Activated naive CD8-positive, alpha-beta T cell treated with anti-CD3 and anti-CD28 coated beads, Interleukin-2, amount 50 U/mL, for 16 hours (primary cell): ENCODE results near the gene S100P.
A peak's percentile ranks its signal among the peaks of the same experiment; 100 is the strongest.
"Not testable (repeated sequence)": the region's sequence is repeated elsewhere in the genome, so short reads cannot be mapped to it uniquely, and the experiment has no call there.

ENCODE experiments used
- DNase-seq: peaks from one replicate; pipeline ENCODE4 v3.0.0-alpha.2; 2020; ENCODE audit warnings: low read depth, low spot score

Gene S100P

GRCh38 chr4:6673191-6673659, 20.5 kb upstream of the S100P start:
- not testable (repeated sequence) for DNase-seq

GRCh38 chr4:6673660-6674499, 19.8 kb upstream of the S100P start:
- DNase-seq = peak; percentile 80

GRCh38 chr4:6674500-6675149, 19.1 kb upstream of the S100P start:
- peak; percentile 30 for DNase-seq

DNA sequence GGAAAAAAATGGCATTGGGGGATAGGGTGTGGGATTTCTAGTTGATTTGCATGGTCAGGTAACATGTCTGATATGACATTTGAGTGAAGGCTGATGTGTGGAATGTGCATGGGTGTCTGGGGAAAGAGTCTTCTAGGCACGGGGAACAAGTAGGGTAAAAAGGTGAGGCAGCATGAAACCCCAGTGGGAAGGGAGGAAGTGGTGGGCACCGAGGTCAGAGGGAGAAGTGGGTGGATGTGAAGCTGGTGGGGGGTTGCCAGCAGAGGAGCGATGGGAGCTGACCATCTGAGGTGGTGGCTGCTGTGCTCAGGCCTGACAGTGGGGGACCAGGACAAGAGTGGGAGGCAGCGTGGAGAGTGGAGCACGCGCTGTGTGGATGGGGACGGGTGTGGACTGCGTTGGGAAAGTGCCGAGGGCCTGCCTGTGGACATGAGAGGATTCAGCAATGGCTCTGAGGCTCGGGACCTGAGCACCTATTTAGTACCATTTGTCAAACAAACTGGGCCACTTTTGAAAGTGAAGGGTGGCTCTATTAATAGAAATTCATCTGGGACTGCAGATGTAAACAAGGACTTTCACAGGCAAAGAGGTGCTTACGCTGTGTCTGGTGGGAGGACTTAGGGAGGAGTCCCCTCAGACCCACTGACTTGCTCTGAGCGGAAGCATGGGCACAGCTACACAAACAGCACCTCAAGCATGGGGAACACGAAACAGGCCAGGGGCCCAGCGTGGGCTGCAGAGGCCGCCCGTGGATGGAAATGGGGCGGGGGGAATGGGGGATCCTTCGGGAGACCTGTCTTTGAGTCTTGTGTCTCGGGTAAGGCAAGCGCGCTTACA, 16.7 kb upstream of the S100P start:
- no peak for DNase-seq

- DNase-seq = no peak
These were observed 13.2 kb upstream of the S100P start for GRCh38 chr4:6680372-6681034.

GRCh38 chr4:6681191-6681590, 12.5 kb upstream of the S100P start:
- no peak for DNase-seq

- DNase-seq = no peak
These were observed 10.7 kb upstream of the S100P start for GRCh38 chr4:6682862-6683590.

GRCh38 chr4:6684656-6685055, 9.0 kb upstream of the S100P start:
- DNase-seq = no peak

- no peak for DNase-seq
These were observed 7.4 kb upstream of the S100P start for GRCh38 chr4:6686104-6686787.

- DNase-seq = no peak
These were observed 5.5 kb upstream of the S100P start for GRCh38 chr4:6687947-6688878.

GRCh38 chr4:6688879-6689505, 4.7 kb upstream of the S100P start:
- peak; percentile 67 for DNase-seq

GRCh38 chr4:6689506-6689960, 4.1 kb upstream of the S100P start:
- DNase-seq = no peak

DNA sequence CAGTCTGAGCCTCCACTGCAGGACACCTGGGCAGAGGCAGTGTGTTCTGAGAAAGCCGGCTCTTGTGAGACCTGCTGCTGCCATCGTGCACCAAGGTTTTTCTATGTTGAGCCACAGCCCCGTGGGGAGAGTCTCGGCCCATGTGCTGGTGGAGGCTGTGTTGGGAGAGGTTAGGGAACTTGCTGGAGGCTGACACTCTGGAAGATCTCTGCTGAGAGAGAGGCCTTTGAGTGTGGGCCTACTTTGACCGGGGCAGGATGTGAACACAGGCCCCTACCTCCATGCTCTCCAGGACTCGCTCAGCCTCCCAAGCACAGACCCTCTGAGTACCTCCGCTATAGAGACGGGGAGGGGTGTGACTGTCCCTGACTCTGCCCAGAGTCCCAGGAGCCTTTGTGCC, 1.3 kb upstream of the S100P start:
- DNase-seq = no peak

- DNase-seq = no peak
These were observed 872 bp upstream of the S100P start for GRCh38 chr4:6692806-6693205.

DNA sequence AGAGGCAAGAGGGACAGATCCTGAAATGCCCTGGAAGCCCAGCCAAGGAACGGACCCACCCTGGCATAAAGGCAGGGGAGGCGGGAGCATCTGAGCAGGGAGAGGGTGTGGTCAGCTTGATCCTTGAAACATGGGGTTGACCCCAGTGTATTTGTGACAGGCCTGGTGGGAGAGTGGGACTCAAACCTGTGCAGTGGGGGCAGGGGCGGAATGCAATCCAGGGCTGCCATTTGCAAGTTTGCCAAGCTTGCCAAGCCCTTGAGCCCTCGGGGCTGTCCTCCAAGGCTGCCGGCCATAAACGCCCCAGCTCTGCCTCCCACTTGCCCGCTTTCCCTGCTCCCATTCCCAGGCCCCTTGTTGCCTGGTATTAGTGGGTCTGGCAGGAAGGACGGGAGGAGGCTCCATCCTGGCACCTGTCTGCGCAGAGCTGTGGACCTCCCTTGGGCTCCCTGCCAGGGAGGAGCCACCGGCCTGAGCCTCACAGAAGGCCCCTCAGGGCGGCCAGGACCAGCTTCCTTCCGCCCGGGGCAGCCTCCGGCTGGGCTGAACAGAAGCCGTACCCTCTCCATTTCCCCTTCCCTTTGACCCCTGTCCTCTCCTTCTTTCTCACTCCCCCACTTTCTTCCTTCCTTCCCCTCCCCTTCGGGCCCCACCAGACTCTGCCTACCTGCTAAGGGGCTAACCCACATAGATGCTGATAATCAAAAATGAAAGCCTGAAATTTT, 661 bp downstream of the S100P start:
- DNase-seq = no peak

DNA sequence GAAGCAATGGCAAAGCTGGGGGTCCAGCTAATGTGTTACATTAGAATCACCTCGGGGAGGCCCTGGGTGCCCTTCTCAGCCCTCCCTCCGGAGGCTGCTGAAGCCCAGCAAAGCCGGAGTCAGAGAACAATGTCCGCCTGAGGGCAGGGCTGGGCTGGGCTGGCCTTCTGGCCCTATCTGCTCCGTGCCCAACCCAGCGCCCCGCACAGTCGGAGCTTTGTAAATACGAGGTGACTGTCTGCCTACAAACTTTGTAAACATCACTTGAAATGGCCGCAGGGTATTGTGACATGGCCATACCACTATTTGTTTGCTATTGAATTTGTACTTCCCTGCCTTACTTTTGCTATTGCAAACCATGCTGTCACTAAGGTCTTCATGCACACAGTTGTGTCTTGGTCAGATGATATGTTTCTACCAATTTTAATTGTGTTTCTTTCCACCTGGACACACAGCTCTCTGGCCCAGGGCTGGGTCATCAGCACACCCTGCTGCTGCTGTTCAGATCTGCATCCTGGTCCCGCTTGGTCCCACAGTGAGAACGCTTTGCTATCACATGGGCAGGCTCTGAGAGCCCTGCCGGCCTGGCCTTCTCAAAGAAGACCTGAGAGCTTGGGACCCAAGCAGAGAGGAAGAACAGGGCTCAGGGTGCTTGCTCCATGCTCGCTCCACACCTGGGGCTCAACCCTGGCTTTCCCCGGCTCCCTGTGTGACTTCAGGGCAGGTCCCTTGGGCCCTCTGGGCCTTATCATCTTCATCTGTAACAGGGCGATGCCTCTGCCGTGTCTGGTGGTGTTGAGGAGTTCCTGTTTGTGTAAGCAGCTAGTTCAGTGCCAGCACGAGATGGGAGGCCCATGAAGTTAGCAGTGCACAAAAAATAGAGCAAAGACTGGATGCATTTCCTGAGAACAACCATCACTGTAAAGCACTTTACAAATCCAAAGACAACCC, 2.3 kb downstream of the S100P start:
- no peak for DNase-seq

GRCh38 chr4:6696611-6697010, 2.9 kb downstream of the S100P start:
- DNase-seq = no peak
